ENCODE measurements around the gene SEMA6A. TPM values are rescaled to one million over a fixed set of nuclear protein-coding genes. Genes with fewer than 3 reads are reported as not detected.

The SEMA6A gene
- total RNA-seq, 1 experiment from 2014 or later = 406 TPM

DNA sequence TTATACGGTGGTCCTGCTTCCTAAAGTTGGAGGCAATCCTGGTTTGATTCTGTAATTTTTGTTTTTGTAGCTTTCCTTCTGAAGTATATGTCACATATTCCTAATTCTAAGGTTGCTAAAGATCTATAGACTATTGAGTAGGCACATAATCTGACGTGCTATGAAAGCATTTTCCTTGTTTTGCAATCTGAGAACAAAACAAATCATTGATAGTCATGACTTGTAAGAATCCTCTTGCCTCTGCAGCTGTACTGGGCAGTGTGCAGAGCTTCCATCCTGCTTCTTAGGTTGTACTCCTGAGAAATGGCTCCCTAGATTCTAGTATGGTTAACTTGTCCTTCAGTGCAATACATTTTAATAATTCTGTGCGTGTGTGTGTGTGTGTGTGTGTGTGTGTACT is 35.4 kb downstream of the SEMA6A start:
- TF ChIP-seq TEAD1 (CRISPR knock-in tag; IDR thresholded peaks at IDR 0.05) (no peak), TP53 (CRISPR knock-in tag; IDR thresholded peaks at IDR 0.05) (no peak), GRHL2 (CRISPR knock-in tag; IDR thresholded peaks at IDR 0.05; ENCODE audit: insufficient replicate concordance, severe bottlenecking) (no peak), STAT6 (CRISPR knock-in tag; conservative IDR thresholded peaks at IDR 0.05; ENCODE audit: low read depth) (no peak), ESRRA (CRISPR knock-in tag; IDR thresholded peaks at IDR 0.05; ENCODE audit: borderline replicate concordance) (no peak), ETV6 (CRISPR knock-in tag; IDR thresholded peaks at IDR 0.05) (no peak), FOXP1 (CRISPR knock-in tag; IDR thresholded peaks at IDR 0.05; ENCODE audit: borderline replicate concordance) (no peak)
- TF ChIP-seq, protein P1, sequence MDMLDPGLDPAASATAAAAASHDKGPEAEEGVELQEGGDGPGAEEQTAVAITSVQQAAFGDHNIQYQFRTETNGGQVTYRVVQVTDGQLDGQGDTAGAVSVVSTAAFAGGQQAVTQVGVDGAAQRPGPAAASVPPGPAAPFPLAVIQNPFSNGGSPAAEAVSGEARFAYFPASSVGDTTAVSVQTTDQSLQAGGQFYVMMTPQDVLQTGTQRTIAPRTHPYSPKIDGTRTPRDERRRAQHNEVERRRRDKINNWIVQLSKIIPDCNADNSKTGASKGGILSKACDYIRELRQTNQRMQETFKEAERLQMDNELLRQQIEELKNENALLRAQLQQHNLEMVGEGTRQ (CRISPR knock-in tag; IDR thresholded peaks at IDR 0.05) = no peak
- TF ChIP-seq, protein P2, sequence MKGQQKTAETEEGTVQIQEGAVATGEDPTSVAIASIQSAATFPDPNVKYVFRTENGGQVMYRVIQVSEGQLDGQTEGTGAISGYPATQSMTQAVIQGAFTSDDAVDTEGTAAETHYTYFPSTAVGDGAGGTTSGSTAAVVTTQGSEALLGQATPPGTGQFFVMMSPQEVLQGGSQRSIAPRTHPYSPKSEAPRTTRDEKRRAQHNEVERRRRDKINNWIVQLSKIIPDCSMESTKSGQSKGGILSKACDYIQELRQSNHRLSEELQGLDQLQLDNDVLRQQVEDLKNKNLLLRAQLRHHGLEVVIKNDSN (CRISPR knock-in tag; IDR thresholded peaks at IDR 0.05) = no peak
- TF ChIP-seq, protein P3, sequence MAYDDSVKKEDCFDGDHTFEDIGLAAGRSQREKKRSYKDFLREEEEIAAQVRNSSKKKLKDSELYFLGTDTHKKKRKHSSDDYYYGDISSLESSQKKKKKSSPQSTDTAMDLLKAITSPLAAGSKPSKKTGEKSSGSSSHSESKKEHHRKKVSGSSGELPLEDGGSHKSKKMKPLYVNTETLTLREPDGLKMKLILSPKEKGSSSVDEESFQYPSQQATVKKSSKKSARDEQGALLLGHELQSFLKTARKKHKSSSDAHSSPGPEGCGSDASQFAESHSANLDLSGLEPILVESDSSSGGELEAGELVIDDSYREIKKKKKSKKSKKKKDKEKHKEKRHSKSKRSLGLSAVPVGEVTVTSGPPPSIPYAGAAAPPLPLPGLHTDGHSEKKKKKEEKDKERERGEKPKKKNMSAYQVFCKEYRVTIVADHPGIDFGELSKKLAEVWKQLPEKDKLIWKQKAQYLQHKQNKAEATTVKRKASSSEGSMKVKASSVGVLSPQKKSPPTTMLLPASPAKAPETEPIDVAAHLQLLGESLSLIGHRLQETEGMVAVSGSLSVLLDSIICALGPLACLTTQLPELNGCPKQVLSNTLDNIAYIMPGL (CRISPR knock-in tag; IDR thresholded peaks at IDR 0.05) = no peak
- POLR2A ChIA-PET = interaction anchor here (0.6 kb wide), 1 partner anchor 1273 kb away, joined by 3 read pairs; no protein-coding TSS in a partner anchor
- no peak for ATAC-seq
- Mint-ChIP-seq H3K4me3 (no peak overlapping the region), H3K27me3 (ENCODE audit: low read depth) (no peaks in the 10 kb centered on the region), H3K36me3 (peaks cover 8% of the 10 kb centered on the region; the same call in 1 of the 2 replicates), H3K27ac (peak overlapping the region; percentile 25; the same call in 1 of the 2 replicates), H3K4me1 (peaks cover 59% of the 10 kb centered on the region), H3K9me3 (no peaks in the 10 kb centered on the region)
- CTCF ChIA-PET = no interaction called here
- no peak for DNase-seq (ENCODE audit: low spot score)

DNA sequence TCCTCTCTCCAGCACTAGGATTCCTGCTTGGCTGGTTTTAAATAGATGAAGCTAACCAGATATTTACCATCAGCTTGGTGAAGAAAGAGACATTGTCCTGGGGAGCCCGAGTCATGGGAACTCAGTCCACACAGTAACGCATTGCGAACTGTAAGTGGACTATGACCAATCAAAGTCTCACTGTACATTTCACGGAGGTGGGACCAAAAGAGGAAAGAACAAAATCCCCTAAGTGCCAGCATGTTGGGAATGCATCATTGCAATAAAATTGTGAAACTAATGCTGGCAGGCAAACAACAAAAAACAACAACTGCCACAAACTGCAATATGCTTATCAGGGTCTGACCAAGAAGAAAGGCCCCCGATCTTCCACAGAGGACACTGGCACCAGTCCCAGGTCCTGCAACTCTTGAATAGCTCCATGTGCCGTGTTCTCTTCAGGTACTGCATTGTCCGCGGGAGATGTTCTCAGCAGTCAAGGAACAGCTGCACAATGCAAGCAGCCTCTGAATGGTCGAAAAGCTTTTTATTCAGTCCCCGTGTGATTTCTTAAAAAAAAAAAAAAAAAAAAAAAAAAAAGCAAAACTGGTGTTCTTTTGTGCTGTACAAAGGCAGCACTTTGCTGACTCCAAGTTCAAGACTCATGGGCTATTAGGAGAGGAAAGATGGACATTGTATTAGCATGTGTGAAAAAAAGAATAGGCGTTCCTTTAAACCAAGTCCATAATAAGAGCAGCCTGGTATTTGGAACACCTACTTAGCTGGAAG is 38.1 kb downstream of the SEMA6A start:
- DNase-seq (ENCODE audit: low spot score) (no peak), ATAC-seq (no peak; the same call in none of the 2 replicates)
- Mint-ChIP-seq H3K4me1 (peaks cover 31% of the 10 kb centered on the region), H3K9me3 (no peaks in the 10 kb centered on the region), H3K36me3 (peaks cover 2% of the 10 kb centered on the region; the same call in 1 of the 2 replicates), H3K27ac (peak overlapping the region; percentile 65), H3K4me3 (peak overlapping the region; percentile 33), H3K27me3 (ENCODE audit: low read depth) (no peaks in the 10 kb centered on the region)
- ChIA-PET CTCF (interaction anchor here (1.0 kb wide), 1 partner anchor 23 kb away, joined by 3 read pairs; no protein-coding TSS in a partner anchor), POLR2A (no interaction called here)
- TF ChIP-seq, protein P4, sequence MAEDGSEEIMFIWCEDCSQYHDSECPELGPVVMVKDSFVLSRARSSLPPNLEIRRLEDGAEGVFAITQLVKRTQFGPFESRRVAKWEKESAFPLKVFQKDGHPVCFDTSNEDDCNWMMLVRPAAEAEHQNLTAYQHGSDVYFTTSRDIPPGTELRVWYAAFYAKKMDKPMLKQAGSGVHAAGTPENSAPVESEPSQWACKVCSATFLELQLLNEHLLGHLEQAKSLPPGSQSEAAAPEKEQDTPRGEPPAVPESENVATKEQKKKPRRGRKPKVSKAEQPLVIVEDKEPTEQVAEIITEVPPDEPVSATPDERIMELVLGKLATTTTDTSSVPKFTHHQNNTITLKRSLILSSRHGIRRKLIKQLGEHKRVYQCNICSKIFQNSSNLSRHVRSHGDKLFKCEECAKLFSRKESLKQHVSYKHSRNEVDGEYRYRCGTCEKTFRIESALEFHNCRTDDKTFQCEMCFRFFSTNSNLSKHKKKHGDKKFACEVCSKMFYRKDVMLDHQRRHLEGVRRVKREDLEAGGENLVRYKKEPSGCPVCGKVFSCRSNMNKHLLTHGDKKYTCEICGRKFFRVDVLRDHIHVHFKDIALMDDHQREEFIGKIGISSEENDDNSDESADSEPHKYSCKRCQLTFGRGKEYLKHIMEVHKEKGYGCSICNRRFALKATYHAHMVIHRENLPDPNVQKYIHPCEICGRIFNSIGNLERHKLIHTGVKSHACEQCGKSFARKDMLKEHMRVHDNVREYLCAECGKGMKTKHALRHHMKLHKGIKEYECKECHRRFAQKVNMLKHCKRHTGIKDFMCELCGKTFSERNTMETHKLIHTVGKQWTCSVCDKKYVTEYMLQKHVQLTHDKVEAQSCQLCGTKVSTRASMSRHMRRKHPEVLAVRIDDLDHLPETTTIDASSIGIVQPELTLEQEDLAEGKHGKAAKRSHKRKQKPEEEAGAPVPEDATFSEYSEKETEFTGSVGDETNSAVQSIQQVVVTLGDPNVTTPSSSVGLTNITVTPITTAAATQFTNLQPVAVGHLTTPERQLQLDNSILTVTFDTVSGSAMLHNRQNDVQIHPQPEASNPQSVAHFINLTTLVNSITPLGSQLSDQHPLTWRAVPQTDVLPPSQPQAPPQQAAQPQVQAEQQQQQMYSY (CRISPR knock-in tag; IDR thresholded peaks at IDR 0.05) = no peak
- TF ChIP-seq ETV6 (CRISPR knock-in tag; IDR thresholded peaks at IDR 0.05) (no peak), ZNF263 (CRISPR knock-in tag; IDR thresholded peaks at IDR 0.05; ENCODE audit: low read depth) (no peak), ZBTB21 (CRISPR knock-in tag; IDR thresholded peaks at IDR 0.05; ENCODE audit: borderline replicate concordance) (no peak), RORB (CRISPR knock-in tag; IDR thresholded peaks at IDR 0.05) (no peak), ZNF219 (CRISPR knock-in tag; IDR thresholded peaks at IDR 0.05; ENCODE audit: borderline replicate concordance) (no peak)
- TF ChIP-seq, protein P5, sequence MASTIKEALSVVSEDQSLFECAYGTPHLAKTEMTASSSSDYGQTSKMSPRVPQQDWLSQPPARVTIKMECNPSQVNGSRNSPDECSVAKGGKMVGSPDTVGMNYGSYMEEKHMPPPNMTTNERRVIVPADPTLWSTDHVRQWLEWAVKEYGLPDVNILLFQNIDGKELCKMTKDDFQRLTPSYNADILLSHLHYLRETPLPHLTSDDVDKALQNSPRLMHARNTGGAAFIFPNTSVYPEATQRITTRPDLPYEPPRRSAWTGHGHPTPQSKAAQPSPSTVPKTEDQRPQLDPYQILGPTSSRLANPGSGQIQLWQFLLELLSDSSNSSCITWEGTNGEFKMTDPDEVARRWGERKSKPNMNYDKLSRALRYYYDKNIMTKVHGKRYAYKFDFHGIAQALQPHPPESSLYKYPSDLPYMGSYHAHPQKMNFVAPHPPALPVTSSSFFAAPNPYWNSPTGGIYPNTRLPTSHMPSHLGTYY (CRISPR knock-in tag; IDR thresholded peaks at IDR 0.05) = no peak
- TF ChIP-seq, protein P6, sequence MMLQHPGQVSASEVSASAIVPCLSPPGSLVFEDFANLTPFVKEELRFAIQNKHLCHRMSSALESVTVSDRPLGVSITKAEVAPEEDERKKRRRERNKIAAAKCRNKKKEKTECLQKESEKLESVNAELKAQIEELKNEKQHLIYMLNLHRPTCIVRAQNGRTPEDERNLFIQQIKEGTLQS (CRISPR knock-in tag; conservative IDR thresholded peaks at IDR 0.05) = no peak
- TF ChIP-seq, protein P3 (CRISPR knock-in tag; IDR thresholded peaks at IDR 0.05) = no peak
